ENCODE results near the gene MT4.

Gene MT4

GRCh38 chr16:56594292-56594619 is 29.4 kb downstream of the MT4 start (continued):
- TF ChIP-seq PRDM10 (tag by site-specific recombination; IDR thresholded peaks at IDR 0.05) (no peak), ZNF184 (tag by site-specific recombination; IDR thresholded peaks at IDR 0.05) (no peak), ZNF658 (tag by site-specific recombination; IDR thresholded peaks at IDR 0.05) (no peak)

GRCh38 chr16:56600398-56600999 is 35.6 kb downstream of the MT4 start:
- ChIA-PET CTCF (interaction anchor here (0.5 to 6.0 kb wide), 16 partner anchors 9 to 813 kb away, joined by 3 to 40 read pairs (median 3); no protein-coding TSS in a partner anchor), POLR2A (interaction anchor here (0.9 kb wide), 1 partner anchor 18 kb away, joined by 3 read pairs; no protein-coding TSS in a partner anchor)
- H3K27ac ChIP-seq (ENCODE audit: extremely low read depth, low read depth, low read length) = no peak overlapping the region
- no peak overlapping the region for H3K4me3 ChIP-seq (ENCODE audit: low read depth, low read length)
- H3K36me3 ChIP-seq (ENCODE audit: control insufficient read depth in 2 of 2, insufficient read depth in 1 of 2, low read length in 2 of 2) = no peaks in the 10 kb centered on the region
- no peaks in the 10 kb centered on the region for H3K4me1 ChIP-seq (ENCODE audit: control insufficient read depth, insufficient read depth, low read length)
- no peaks in the 10 kb centered on the region for H3K9me3 ChIP-seq (ENCODE audit: control insufficient read depth, insufficient read depth, low read depth, low read length)
- no peak for TF ChIP-seq ZNF514 (tag by site-specific recombination; IDR thresholded peaks at IDR 0.05)
- no peak for TF ChIP-seq ZSCAN4 (tag by site-specific recombination; IDR thresholded peaks at IDR 0.05)
- peak; percentile 42; the same call in 1 of the 2 replicates for TF ChIP-seq CTCF (tag by site-specific recombination; IDR thresholded peaks at IDR 0.05)
- TF ChIP-seq REST (tag by site-specific recombination; IDR thresholded peaks at IDR 0.05) = no peak
- no peak for TF ChIP-seq ZNF398 (tag by site-specific recombination; IDR thresholded peaks at IDR 0.05)
- TF ChIP-seq ZNF837 (tag by site-specific recombination; IDR thresholded peaks at IDR 0.05) = no peak
- TF ChIP-seq TCF7L2 (IDR thresholded peaks at IDR 0.05; ENCODE audit: borderline replicate concordance, low read depth, low read length) = no peak
- TF ChIP-seq PRDM4 (tag by site-specific recombination; IDR thresholded peaks at IDR 0.05) = 0 out of 2 replicates have a peak, but pooled peaks have one; percentile 20
- no peak for TF ChIP-seq GLIS1 (tag by site-specific recombination; IDR thresholded peaks at IDR 0.05)
- TF ChIP-seq ZNF600 (tag by site-specific recombination; IDR thresholded peaks at IDR 0.05) = no peak
